Rectal smooth muscle tissue (tissue), 1 donor: Measurements from ENCODE around the gene UQCC2.

Source experiments
- H3K27ac ChIP-seq: one replicate; pipeline ENCODE4 v1.7.0; 2013; ENCODE audit warnings: low read depth, low read length, inconsistent platforms
- H3K27me3 ChIP-seq: one replicate; pipeline ENCODE4 v1.7.0; 2013; ENCODE audit warnings: low read length; ENCODE audit not compliant: control insufficient read depth, insufficient read depth
- H3K36me3 ChIP-seq: one replicate; pipeline ENCODE4 v1.7.0; 2013; ENCODE audit warnings: low read length; ENCODE audit not compliant: control insufficient read depth, insufficient read depth
- H3K4me1 ChIP-seq: one replicate; pipeline ENCODE4 v1.7.0; 2013; ENCODE audit warnings: low read length; ENCODE audit not compliant: control insufficient read depth, insufficient read depth
- H3K4me3 ChIP-seq: one replicate; pipeline ENCODE4 v1.7.0; 2013; ENCODE audit warnings: low read length
- H3K9ac ChIP-seq: one replicate; pipeline ENCODE4 v1.7.0; 2013; ENCODE audit warnings: low read length

UQCC2 gene

GRCh38 chr6:33740204-33740608 is 28.7 kb upstream of the UQCC2 start:
- H3K9ac ChIP-seq: no peak overlapping the region

DNA sequence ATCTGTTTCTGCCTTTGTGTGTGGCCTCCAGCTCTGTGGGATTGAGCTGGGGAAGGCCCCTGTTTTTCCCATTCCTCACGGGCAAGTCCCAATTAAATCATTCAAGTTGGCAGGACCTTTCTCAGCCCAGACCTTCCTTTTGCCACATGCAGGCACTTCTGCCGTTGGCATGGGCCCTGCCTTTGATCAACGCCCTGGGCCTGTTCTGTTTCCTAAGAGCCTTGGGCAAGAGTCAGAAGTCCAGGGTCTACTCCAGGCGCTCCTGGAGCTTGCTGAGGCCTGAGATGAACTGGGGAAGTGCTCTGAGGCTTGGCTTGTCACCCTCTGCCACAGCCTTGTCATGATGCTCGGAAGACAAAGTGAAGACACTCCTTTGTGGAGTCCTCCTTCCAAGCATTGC is 28.1 kb upstream of the UQCC2 start:
- Histone ChIP-seq H3K36me3 (no peaks in the 10 kb centered on the region), H3K27me3 (no peaks in the 10 kb centered on the region), H3K9ac (no peak overlapping the region), H3K4me1 (peaks cover 3% of the 10 kb centered on the region), H3K4me3 (no peak overlapping the region), H3K27ac (no peak overlapping the region)

More at GRCh38 chr6:33740204-33740608, 28.7 kb upstream of the UQCC2 start:
- Histone ChIP-seq H3K36me3 (no peaks in the 10 kb centered on the region), H3K4me1 (peaks cover 5% of the 10 kb centered on the region), H3K27ac (no peak overlapping the region), H3K4me3 (no peak overlapping the region), H3K27me3 (no peaks in the 10 kb centered on the region)

- Histone ChIP-seq H3K4me3 (no peak overlapping the region), H3K4me1 (no peaks in the 10 kb centered on the region), H3K27ac (no peak overlapping the region), H3K27me3 (no peaks in the 10 kb centered on the region), H3K9ac (no peak overlapping the region), H3K36me3 (no peaks in the 10 kb centered on the region)
Measured at GRCh38 chr6:33738879-33739278, 27.4 kb upstream of the UQCC2 start.

DNA sequence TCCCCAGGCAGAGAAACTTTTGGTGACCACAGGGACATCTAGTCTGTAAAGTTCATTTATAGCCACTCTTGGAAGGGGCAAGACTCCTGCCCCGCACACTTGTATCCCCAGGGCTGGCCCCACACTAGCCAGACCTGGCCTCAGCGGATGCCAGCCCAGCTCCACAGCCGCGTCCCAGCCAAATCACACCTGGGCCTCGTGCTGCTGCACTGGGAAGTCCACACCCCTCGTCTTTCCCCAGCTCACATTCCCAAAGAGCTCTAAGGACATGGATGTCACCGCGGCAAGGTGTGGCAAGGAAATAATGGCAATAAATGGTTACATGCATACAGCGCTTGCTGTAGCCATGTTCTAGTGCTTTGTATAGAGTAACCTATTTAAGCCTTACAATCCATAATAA is 26.7 kb upstream of the UQCC2 start:
- no peaks in the 10 kb centered on the region for H3K36me3 ChIP-seq
- no peak overlapping the region for H3K4me3 ChIP-seq
- H3K27ac ChIP-seq: no peak overlapping the region
- H3K4me1 ChIP-seq: no peaks in the 10 kb centered on the region
- H3K9ac ChIP-seq: no peak overlapping the region
- H3K27me3 ChIP-seq: no peaks in the 10 kb centered on the region

GRCh38 chr6:33737267-33738026 is 25.9 kb upstream of the UQCC2 start:
- H3K27ac ChIP-seq: no peak overlapping the region
- H3K4me3 ChIP-seq: no peak overlapping the region
- no peak overlapping the region for H3K9ac ChIP-seq

DNA sequence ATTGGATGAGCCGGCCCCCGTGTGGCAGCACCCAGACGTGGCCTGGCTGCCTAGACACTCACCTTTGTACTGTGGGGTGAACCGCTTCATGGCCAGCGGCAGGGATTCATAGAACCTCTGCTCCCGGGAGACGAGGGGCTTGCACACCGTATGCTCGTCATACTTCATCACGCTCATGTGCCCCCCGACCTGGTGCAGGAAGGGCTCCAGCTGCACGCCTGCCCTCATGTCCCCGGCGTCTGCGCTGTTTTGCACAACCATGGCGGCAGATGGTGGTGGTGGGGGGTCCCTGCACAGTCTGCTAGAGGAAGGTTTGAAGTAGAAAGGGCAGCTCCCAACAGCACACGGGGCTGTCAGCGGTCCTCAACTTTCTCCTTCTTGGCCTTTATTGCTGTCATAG is 23.7 kb upstream of the UQCC2 start:
- Histone ChIP-seq H3K4me1 (no peaks in the 10 kb centered on the region), H3K27ac (no peak overlapping the region), H3K9ac (no peak overlapping the region), H3K4me3 (no peak overlapping the region), H3K36me3 (no peaks in the 10 kb centered on the region), H3K27me3 (peaks cover 2% of the 10 kb centered on the region)

More at GRCh38 chr6:33737267-33738026, 25.9 kb upstream of the UQCC2 start:
- H3K36me3 ChIP-seq: no peaks in the 10 kb centered on the region
- no peaks in the 10 kb centered on the region for H3K4me1 ChIP-seq
- no peaks in the 10 kb centered on the region for H3K27me3 ChIP-seq

GRCh38 chr6:33733709-33734007 is 22.2 kb upstream of the UQCC2 start:
- Histone ChIP-seq H3K27ac (no peak overlapping the region), H3K9ac (no peak overlapping the region), H3K4me1 (no peaks in the 10 kb centered on the region), H3K36me3 (no peaks in the 10 kb centered on the region), H3K4me3 (no peak overlapping the region), H3K27me3 (peaks cover 2% of the 10 kb centered on the region)

DNA sequence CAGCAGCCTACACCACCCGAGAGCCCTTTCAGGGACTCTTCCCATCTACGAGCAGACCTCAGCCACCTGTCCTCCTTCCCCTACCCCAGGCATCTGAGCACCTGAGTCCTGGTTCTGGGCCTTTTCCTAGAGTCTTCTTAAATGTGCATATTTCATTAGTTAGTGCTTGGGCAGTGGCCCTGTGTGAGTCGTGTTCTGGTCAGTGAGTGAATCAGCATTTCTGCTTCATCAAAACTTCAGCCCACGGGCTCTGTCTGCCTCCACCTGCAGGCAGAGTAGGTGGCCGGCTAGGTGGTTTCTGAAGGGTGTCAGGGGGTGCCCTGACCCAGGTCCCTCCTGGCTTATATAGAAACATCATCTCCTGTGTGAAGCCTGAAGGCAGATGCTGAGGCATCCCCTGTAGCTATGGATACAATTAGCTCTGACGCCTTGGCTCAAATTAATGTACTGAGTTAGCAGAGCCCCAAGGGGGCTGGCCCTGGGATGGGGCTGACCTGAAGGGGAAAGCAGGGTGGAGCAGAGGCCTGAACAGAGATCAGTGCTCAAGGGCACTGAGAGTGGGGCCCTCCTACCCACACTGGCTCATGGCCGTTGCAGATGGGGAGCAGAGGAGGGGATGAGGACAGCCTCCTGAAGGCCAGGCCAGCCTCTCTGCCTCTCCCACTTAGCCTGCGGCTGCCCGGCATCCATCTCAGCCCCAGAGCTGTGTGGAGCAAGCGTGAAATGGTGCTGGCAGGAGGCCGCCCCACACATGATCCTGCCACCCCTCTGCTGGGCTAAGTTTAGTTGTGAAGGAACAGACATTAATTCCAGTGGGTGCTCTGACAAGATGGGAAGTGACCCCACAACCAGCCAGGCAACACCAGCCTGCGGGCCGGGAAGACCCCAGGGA is 21.6 kb upstream of the UQCC2 start:
- Histone ChIP-seq H3K36me3 (no peaks in the 10 kb centered on the region), H3K27ac (no peak overlapping the region), H3K9ac (no peak overlapping the region), H3K27me3 (peaks cover 2% of the 10 kb centered on the region), H3K4me1 (no peaks in the 10 kb centered on the region), H3K4me3 (no peak overlapping the region)

DNA sequence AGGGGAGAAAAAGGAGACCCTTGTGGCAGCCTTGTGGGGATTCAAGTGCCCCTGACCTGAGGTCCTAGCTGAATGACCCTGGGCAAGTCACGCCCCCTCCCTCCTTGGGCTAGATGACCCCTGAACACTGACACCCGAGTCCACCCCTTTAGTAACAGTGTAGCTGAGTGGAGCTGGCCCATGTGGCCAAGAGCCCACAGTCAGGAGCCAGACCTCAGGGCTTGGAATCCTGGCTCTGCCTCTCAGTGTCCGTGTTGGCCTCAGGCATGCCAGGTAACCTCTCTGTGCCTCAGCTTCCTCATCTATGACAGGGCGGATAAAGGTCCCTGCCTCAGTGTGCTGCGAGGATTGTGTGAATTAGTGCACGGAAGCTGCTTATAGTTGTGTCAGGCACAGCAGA is 20.9 kb upstream of the UQCC2 start:
- no peak overlapping the region for H3K27ac ChIP-seq
- peaks cover 2% of the 10 kb centered on the region for H3K27me3 ChIP-seq
- no peaks in the 10 kb centered on the region for H3K4me1 ChIP-seq
- no peak overlapping the region for H3K9ac ChIP-seq
- H3K36me3 ChIP-seq: no peaks in the 10 kb centered on the region
- no peak overlapping the region for H3K4me3 ChIP-seq

- Histone ChIP-seq H3K4me3 (no peak overlapping the region), H3K4me1 (no peaks in the 10 kb centered on the region), H3K27ac (no peak overlapping the region), H3K36me3 (no peaks in the 10 kb centered on the region), H3K9ac (no peak overlapping the region), H3K27me3 (peaks cover 2% of the 10 kb centered on the region)
Measured at GRCh38 chr6:33731751-33732282, 20.3 kb upstream of the UQCC2 start.

DNA sequence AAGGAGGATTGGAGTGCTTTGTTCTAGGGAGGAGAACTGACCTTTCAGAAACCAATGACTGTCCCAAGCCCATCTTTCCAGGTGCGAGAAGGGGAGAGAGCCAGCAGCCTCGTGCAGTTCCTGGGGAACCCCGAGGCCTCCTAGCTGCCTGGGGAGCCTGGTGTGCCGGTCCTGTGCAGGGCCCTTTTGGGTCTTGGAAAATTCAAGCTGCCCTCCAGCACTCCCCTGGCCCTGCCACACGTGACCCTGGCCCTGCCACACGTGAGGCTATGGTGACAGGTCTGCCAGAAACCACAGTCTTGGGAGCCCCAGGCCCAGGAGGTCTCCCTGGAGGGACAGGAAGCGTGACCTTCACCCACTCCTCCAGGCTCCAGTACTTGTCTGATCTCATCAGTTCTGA is 19.5 kb upstream of the UQCC2 start:
- Histone ChIP-seq H3K4me3 (no peak overlapping the region), H3K36me3 (no peaks in the 10 kb centered on the region), H3K27me3 (peaks cover 2% of the 10 kb centered on the region), H3K4me1 (no peaks in the 10 kb centered on the region), H3K9ac (no peak overlapping the region), H3K27ac (no peak overlapping the region)

- H3K9ac ChIP-seq: no peak overlapping the region
- H3K27ac ChIP-seq: no peak overlapping the region
- no peak overlapping the region for H3K4me3 ChIP-seq
- no peaks in the 10 kb centered on the region for H3K4me1 ChIP-seq
- no peaks in the 10 kb centered on the region for H3K36me3 ChIP-seq
- H3K27me3 ChIP-seq: peaks cover 2% of the 10 kb centered on the region
Measured at GRCh38 chr6:33730611-33731010, 19.1 kb upstream of the UQCC2 start.
